GM19035 (cell line): Measurements from ENCODE around the gene PNO1.
"Not testable (repeated sequence)": the region's sequence is repeated elsewhere in the genome, so short reads cannot be mapped to it uniquely, and the experiment has no call there.

Source experiments
- ATAC-seq: cut with Tn5 transposase; IDR thresholded peaks from one replicate; pipeline ENCODE4 v1.9.1; 2021; ENCODE audit not compliant: unreplicated experiment

Gene PNO1

GRCh38 chr2:68156419-68156818, 1.3 kb upstream of the PNO1 start:
- ATAC-seq, result no peak

GRCh38 chr2:68157002-68157401, 686 bp upstream of the PNO1 start:
- peak; percentile 39 for ATAC-seq

DNA sequence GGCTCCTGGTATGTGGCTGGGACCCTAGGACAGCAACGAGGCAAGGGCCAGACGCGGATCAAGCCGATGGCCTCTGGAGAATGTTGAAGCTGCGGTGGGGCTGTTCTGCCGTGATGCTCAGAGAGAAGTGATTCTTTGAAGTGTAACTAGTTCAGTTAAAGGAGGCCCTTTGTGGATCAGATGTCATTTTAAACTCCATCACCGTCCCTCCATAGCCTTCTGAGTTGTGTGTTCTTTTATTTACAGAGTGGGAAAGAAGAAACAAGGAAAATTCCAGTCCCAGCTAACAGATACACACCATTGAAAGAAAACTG, 403 bp downstream of the PNO1 start:
- no peak for ATAC-seq

DNA sequence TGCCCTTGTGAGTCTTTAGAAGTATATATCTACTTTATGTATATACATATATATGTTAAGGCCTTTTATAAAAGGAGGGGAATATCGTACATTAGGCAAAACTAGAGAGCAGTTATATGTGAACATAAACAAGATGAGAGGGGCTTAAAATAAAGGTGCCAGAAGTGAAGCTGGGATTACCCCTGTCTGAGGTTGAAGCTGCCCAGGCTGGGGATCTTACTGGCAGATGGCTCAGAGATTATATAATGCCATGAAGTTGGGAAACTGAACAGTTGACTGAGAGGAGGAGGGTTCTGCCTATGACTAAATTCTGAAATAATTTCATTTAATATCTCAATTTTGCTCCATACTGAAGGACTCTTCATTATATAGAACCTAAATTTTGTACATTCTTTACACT, 6.0 kb downstream of the PNO1 start:
- no peak for ATAC-seq

DNA sequence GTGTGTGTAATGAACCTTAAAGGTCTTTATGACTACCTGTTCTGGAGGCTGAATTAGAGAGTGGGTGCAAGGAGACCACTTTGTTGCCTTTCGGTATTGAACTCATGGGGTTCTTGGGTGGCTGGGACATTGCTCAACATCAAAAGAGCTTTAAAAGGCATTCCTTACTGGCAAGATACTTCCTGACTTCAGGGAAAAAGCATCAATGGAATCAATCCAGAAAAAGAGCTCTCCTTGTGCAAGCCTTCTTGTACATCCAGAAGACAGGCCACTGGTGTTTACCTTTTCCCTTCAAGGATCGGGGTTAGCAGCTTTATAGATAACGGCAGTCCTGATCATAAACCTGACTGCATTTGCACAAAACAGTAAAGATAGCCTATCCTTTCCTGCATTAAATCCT, 9.5 kb downstream of the PNO1 start:
- no peak for ATAC-seq

DNA sequence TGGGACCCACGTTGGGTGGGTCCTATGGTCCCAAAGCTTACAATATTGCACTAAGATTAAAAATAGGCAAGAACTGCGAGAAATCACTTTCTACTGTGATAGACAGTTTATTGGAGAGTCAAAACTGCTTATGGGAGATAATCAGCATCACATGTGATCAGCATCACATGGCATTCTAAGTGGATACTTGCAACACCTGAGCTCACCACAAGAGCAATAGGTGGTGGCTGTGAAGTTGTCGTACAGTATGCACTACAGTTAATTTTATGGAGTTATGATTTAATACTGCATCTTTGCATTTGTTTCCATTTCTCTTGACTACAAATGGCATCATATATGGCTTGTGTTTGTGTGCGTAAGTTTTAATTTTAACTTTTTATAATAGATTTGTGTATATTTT, 11.6 kb downstream of the PNO1 start:
- no peak for ATAC-seq

DNA sequence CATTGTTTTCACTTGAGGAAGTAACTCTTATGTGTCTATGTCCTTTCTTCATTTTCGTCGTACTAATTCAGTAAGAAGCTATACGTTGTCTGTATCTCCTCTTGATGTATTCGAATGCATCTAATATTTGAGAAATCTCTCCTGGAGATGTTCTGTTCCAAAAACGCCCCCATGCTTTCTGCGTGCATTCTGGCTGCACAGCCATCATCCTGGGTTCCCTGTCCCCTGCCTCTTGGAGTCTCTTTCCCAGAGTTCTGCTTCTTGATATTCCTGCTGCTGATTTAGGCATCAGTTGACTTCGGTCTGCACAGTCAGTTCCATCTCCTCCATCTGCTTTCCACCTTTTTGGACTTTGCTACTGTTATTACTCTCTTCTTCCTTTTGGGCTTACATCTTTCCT, 13.5 kb downstream of the PNO1 start:
- ATAC-seq, result no peak

DNA sequence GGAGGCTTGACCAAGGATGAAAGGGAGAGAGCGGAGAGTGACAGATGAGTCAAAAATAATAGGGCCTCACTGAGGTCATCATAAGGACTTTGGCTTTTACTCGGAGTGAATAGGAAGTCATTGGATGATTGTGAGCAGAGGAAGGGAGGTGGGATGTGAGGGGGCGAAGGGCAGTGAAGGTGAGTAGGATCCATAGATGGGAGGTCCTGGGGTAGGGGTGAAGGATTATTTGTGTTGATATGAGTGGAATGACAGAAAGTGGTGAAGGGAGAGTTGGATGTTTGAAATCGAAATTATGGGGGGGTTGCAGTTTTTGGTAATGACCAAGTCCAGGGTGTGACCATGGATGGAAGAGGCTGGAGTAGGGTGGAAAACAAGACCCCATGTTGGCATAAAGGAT, 14.0 kb downstream of the PNO1 start:
- ATAC-seq, result no peak

DNA sequence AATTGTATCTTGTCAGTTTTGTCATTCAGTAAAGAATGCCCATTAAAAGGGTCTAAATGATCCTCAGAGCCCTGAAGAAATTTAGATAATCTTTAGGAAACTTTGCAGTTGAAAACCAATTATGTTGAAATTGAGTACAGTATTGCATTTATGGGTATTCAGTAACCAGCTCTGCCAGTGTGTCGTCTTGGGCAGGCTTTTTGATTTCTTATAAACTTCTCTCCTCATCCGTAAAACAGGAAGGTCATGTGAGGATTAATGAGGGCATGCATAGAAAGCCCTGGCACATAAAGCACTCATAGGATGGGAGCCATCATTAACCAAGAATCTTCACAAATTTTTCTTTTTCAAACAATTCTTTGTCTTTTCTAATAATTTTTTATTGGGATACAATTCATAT, 14.8 kb downstream of the PNO1 start:
- ATAC-seq, result no peak

GRCh38 chr2:68172990-68173700, 15.5 kb downstream of the PNO1 start:
- ATAC-seq, result no peak

DNA sequence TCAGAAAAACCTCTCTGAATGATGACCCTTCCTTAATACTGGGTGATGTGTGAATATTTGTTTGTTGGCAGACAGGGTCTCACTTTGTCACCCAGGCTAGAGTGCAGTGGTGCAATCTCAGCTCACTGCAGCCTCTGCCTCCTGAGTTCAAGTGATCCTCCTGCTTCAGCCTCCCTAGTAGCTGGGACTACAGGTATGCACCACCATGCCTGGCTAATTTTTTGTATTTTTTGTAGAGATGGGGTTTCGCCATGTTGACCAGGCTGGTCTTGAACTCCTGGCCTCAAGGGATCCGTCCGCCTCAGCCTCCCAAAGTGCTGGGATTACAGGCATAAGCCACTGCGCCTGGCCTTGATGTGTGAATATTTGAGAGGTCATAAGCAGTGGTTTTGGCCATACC, 17.5 kb downstream of the PNO1 start:
- not testable (repeated sequence) for ATAC-seq

GRCh38 chr2:68176657-68177056, 19.0 kb downstream of the PNO1 start:
- no peak for ATAC-seq

DNA sequence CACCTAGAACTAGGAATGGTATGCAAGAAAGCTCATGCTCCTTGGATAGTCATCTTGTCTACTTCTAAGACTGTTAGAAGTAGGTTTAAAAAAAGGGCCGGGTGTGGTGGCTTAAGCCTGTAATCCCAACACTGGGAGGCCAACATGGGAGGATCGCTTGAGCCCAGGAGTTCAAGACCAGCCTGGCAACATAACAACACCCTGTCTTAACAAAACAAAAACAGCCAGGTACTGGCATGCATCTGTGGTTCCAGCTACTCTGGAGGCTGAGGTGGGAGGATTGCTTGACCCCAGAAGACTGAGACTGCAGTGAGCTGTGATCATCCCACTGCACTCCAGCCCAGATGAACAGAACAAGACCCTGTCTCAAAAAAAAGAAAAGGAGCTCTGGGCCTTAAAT, 19.9 kb downstream of the PNO1 start:
- ATAC-seq, result no peak

- ATAC-seq, result no peak
Measured at GRCh38 chr2:68178432-68178831, 20.7 kb downstream of the PNO1 start.

DNA sequence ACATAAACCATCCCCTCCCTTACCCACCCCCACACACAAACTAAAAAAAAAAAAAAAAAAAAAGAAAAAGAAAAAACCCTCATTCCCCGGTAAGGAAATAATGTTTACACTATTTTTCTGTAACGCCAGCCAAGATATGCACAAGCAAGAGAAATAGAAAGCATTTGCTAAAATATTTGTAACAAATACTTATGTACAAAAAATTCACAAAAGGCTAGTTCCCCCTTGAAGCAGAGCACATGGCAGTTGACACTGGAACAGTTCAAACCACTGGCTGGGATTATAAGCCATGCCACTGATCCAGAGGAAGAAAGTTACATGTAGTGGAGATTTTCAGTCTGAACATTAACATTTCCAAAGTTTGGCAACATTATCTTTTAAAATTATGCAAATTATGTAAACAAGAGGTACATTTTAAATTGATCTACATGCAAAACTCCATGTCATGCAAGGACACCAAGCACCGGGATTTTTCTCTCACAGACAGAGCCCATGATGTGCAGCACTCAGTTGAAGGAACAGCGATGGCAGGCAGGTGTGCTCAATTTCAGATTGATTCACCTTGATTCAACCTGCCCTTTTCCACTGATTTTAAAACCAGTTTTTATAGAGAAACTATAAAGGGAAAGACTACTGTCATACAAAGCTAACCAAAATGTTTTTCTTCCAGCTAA, 21.4 kb downstream of the PNO1 start:
- no peak for ATAC-seq

GRCh38 chr2:68182902-68183301, 25.2 kb downstream of the PNO1 start:
- no peak for ATAC-seq

GRCh38 chr2:68185541-68186164, 28.0 kb downstream of the PNO1 start:
- ATAC-seq, result no peak

DNA sequence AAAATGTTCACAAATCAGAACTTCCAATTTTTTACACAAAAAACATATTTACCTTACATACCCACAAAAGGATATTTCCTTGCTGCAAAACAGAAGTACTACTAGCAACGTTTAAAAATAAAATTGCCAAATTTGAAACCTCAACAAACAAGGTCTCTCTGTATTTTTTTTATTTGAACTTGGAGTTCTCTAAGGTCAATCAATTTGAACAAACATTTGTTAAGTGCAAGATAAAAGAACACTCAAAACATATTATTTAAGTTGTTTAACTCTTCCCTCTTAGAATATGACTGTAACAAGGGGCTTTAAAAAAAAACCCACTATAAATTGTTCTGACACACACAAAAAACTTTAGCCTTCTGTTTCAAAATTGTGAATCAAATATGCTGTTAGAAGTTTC, 29.6 kb downstream of the PNO1 start:
- ATAC-seq, result no peak

GRCh38 chr2:68188831-68189230, 31.1 kb downstream of the PNO1 start:
- peak; percentile 52 for ATAC-seq

- no peak for ATAC-seq
Measured at GRCh38 chr2:68189991-68190784, 32.5 kb downstream of the PNO1 start.

DNA sequence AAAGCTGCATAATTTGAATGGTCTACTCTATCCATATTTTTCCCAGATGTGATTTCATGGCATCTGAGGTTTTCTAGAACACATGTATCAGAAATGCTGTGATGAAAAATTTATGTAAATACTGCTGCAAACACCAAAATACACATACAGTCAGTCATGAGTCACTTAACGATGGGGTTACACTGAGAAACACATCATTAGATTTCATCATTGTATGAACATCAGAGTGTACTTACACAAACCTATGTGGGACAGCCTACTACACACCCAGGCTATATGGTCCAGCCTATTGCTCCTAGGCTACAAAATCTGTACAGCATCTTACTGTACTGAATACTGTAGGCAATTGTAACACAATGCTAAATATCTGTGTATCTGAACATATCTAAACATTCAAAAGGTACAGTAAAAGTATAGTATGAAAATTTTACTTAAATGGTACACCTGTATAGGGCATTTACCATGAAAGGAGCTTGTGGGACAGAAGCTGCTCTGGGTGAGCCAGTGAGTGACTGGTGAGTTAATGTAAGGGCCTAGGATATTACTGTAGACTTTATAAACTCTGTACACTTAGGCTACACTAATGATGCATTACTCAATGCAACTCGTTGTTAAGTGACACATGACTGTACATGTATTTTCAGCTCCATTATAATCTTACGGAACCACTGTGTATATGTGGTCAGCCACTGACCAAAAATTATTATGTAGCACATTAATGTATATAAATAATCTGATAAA, 33.5 kb downstream of the PNO1 start:
- no peak for ATAC-seq
